NCI-H2196 (cell line): ENCODE results near the gene PAX7.
A peak's percentile ranks its signal among the peaks of the same experiment; 100 is the strongest.
"Not testable (repeated sequence)": the region's sequence is repeated elsewhere in the genome, so short reads cannot be mapped to it uniquely, and the experiment has no call there.

Experiments used
- DNase-seq: peaks from one replicate; lab custom pipeline; 2025; ENCODE audit not compliant: unreplicated experiment; lab: John Stamatoyannopoulos, UW

The PAX7 gene

DNA sequence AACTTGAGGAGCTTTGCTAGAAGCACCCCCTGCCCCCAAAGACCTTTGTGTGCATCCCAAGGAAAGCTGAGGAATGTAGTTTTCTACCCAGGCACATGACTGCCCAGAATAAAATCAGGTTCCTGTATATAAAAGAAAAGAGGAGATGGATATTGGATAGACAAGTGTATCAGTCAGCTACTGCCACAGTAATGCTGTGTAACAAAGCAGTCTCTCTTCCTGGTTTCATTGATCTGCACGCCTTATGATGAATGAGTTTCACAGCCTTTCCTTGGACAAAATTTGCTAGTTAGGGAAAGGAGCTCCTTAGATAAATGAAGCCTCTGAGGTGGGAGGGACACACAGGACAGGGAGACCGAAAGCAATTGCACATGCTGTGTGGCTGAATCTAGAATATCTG lies 120.0 kb downstream of the PAX7 start:
- DNase-seq = no peak

- peak; percentile 44 for DNase-seq
These were observed 120.8 kb downstream of the PAX7 start for GRCh38 chr1:18751425-18751824.

GRCh38 chr1:18752409-18752808 lies 121.8 kb downstream of the PAX7 start:
- DNase-seq = no peak

DNA sequence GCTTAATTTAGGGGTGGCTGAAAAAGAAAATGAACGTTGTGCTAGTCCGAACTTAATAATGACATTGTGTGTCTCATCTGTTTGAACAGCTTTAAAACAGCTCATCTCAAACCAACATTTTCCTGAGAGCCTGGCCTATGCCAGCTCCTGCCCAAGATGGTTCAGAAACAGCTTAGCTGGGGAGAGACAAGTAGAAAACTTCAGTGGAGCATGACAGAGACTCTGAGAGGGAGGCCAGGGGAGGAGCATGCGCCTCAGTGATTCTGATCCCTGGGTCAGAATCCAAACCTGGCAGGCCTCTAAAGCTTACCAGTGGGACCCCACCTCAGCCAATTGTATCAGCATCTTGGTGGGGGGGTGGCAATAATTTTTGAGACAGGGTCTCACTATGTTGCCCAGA lies 129.5 kb downstream of the PAX7 start:
- DNase-seq = no peak

GRCh38 chr1:18761948-18762840 lies 131.5 kb downstream of the PAX7 start:
- DNase-seq = no peak

GRCh38 chr1:18764362-18764761 lies 133.7 kb downstream of the PAX7 start:
- DNase-seq = no peak

DNA sequence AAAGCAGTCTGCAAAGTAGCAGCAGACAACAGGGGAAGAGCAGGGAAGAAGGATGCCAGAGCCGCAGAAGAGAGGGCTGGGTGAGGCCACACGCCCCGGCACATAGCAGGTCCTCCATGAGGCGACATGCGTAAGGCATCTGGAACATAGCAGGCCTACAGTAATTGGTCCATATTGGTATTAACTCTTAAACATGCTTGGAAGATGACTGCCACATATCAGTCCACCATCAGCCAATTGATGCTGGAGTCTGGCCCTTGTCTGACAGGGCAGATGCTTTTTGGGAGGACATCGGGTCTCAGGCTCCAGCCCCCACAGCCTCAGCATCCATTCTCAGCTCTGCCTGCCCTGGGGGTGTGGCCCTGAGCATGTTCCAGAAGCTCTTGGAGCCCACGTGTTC lies 135.1 kb downstream of the PAX7 start:
- no peak for DNase-seq

- no peak for DNase-seq
These were observed 135.7 kb downstream of the PAX7 start for GRCh38 chr1:18766328-18766727.

GRCh38 chr1:18767576-18767975 lies 136.9 kb downstream of the PAX7 start:
- DNase-seq = not testable (repeated sequence)

DNA sequence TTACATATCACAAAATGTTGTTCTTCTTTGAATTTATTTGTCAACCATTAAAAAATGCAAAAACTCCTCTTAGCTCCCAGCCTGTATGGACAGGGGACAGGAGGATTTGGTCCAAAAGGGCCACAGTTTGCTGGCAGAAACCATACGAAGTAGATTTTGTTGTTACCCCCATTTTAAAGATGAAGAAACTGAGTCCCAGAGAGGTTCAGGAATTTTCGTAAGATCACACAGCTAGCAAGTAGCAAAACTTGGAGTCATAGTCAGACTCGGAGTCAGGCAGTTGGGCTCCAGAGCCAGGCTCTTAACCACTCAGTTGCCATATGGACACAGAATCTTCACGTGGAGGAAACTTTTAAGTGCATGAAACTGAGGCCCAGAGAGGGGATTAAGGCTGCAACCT lies 137.4 kb downstream of the PAX7 start:
- DNase-seq = no peak

DNA sequence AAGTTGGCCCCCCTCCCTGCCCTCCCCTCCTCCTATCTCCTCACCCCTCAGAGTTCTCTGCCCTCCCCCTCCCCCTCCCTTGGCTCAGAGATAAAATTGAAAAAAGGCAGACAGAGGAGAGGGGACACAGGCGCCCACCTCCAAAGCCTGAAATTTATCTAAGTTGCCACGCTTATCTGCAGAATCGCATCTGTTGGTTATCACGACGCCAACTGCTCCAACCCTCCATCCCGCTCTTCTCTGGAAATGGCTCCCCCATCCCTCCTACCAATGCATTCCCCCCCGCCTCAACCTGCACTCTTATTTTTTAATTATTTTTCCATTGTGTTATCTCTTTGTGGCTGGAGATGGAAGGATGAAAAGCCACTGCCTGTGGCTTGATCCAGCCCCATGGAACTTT lies 138.5 kb downstream of the PAX7 start:
- DNase-seq = no peak

- no peak for DNase-seq
These were observed 140.2 kb downstream of the PAX7 start for GRCh38 chr1:18770799-18771198.

DNA sequence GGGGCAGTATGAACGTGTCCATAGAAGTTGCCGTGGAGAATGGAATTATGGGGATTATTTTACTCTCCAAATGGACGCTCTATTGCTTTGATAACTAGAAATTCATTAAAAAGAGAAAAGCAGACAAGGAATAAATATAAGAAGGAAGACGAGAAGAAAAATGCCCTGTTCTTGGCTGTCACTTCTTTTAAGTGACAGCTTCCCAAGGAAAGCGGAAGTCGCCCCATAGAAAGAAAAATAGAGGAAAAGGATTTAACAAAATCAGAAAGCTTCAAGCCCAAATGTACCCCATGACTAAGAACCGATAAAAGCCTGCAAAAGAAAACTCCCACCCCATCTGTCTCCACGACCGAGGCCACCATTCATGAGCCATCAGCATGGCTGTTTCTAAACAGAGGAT lies 143.1 kb downstream of the PAX7 start:
- DNase-seq = no peak

- no peak for DNase-seq
These were observed 144.7 kb downstream of the PAX7 start for GRCh38 chr1:18775341-18775740.

DNA sequence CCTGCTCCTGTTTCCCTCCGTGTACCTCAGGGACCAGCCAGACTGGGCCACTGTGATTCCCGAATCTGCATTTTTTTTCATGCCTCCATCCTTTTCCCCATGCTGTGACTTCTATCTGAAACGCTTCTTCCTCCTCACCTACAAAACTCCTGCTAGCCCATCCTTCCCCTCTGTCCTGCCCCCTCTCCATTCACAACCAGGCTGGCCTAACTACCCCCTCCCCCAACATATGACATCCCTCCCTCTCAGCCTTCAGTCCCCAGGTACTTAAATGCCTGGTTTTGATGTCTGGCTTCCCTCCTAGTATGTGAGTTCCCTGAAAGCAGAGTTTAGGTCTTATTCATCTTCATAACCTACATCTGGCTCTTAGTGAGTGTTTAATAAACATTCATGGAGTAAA lies 146.1 kb downstream of the PAX7 start:
- no peak for DNase-seq

GRCh38 chr1:18778437-18778836 lies 147.8 kb downstream of the PAX7 start:
- DNase-seq = no peak

GRCh38 chr1:18781031-18781430 lies 150.4 kb downstream of the PAX7 start:
- no peak for DNase-seq

DNA sequence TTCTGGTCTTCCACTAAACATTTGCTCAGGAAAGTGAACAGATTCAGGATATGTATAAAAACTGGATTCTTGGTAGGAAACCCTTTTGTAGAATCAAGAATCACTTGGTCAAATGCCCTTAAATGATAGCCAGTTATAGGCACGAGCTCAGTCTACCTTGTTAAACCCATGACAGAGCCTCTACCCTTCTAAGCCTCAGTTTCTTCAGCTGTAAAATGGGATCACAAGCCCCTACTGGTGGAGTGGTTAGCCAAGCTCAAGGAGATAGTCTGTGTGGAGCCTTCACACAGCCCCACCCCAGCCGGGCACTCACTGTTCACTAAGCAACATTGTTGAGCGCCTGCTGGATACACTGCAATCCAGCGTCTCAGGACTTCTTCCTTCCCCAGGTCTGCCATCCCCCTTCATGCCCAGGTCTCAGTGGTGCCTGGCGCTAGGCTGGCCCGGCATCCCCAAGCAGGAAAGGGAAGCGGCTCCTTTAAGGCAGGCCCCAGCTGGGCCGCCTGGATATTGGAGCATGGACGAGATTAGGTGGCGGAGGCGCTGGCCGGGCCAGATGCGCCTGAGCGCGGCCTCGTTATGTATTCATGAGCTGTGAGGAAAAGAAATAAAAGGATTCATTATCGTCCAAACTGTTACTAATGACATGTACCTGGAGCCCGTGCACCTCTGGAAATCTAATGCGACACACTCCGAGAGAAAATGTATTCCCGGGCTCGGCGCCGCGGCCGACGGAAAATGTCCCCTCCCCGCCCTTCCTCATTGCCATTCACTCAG lies 153.2 kb downstream of the PAX7 start:
- DNase-seq = no peak

- no peak for DNase-seq
These were observed 153.8 kb downstream of the PAX7 start for GRCh38 chr1:18784482-18784831.

DNA sequence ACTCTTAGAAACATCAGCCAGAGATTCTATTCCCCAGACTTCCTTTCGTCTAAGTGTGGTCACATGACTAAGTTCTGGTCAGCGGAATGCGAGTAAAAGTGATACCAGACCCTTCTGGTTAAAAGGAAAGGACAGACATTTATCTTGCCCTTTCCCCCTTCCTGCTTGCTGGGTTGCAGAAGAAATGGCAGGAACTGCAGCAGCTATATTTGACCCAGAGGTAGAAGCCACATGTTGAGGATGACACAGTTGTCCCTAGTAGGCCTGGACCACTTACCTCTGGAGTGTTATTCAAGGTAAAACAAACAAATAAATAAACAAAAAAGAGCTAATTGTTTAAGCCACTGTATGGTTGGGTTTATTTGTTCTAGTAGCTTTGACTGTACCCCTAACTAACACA lies 155.5 kb downstream of the PAX7 start:
- DNase-seq = no peak

DNA sequence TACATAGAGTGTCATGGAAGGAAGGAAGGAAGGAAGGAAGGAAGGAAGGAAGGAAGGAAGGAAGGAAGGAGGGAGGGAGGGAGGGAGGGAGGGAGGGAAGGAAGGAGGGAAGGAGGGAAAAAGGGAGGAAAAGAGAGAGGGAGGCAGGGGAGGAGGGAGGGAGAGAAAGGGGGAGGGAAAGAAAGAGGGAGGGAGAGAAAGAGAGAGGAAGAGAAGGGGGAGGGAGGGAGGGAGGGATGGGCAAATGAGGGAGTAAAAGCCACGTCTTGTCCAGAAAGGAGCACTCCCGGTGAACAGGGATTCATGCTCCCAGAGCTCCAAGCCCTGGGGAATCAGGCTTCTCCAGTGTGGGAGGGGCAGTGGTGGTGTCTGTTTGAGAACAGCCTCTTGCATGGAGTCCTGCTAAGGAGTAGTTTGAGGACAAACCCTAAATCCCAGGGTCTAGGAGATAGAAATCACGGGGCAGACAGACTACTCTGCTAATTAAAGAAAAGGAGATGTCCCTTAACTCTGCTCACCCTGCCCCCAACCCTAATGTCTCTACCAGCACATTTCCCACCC lies 157.3 kb downstream of the PAX7 start:
- DNase-seq = no peak

GRCh38 chr1:18789246-18789645 lies 158.6 kb downstream of the PAX7 start:
- DNase-seq = no peak
